HFFc6 (cell line): ENCODE results near the gene TCERG1L. TPM values are rescaled to one million over a fixed set of nuclear protein-coding genes. Genes with fewer than 3 reads are reported as not detected.

ENCODE experiments used
- DNase-seq: peaks from one replicate; pipeline ENCODE4 v3.0.0-alpha.2; 2018
- H3K27ac Mint-ChIP-seq: 2 replicates; pipeline ENCODE4 v1.8.0; 2020; ENCODE audit warnings: mild to moderate bottlenecking, mixed read lengths
- H3K27me3 Mint-ChIP-seq: 2 replicates; pipeline ENCODE4 v1.8.0; 2021; ENCODE audit warnings: mild to moderate bottlenecking, moderate library complexity, mixed read lengths; ENCODE audit not compliant: insufficient read depth
- H3K36me3 Mint-ChIP-seq: 2 replicates; pipeline ENCODE4 v1.8.0; 2021; ENCODE audit warnings: low read depth, mixed read lengths
- H3K4me1 Mint-ChIP-seq: 2 replicates; pipeline ENCODE4 v1.8.0; 2020; ENCODE audit warnings: low read depth, mixed read lengths
- H3K4me3 Mint-ChIP-seq: 2 replicates; pipeline ENCODE4 v1.8.0; 2020; ENCODE audit warnings: mild to moderate bottlenecking, moderate library complexity, mixed read lengths
- H3K9me3 Mint-ChIP-seq: 2 replicates; pipeline ENCODE4 v1.8.0; 2020; ENCODE audit warnings: mild to moderate bottlenecking, mixed read lengths
- CTCF ChIP-seq: fragments of 200-600 bp; sonication (generic); IDR thresholded peaks from 2 replicates; pipeline ENCODE4 v1.5.0; 2021; ENCODE audit warnings: antibody characterized with exemption, mild to moderate bottlenecking
- total RNA-seq, 6 experiments: library from RNA; stranded (reverse); fragmentation: NEBNext Ultra II Directional; extraction: Animal tissue kit (Norgen Biotek cat#: 25700); gene quantifications; 2 replicates in 1 of 6; 3 replicates in 5 of 6; pipeline ENCODE4 v1.2.3, GENCODE V29; 2021

TCERG1L gene
- total RNA-seq, 6 experiments from 2014 or later = 0.09 TPM; not detected in 5

- Mint-ChIP-seq H3K4me1 (no peaks in the 10 kb centered on the region), H3K27ac (no peak overlapping the region), H3K36me3 (peaks cover 14% of the 10 kb centered on the region), H3K9me3 (peaks cover 66% of the 10 kb centered on the region), H3K4me3 (no peak overlapping the region), H3K27me3 (peaks cover 2% of the 10 kb centered on the region)
- DNase-seq = no peak
- TF ChIP-seq CTCF = no peak
Observed at GRCh38 chr10:131144711-131145375, 166.7 kb downstream of the TCERG1L start.

DNA sequence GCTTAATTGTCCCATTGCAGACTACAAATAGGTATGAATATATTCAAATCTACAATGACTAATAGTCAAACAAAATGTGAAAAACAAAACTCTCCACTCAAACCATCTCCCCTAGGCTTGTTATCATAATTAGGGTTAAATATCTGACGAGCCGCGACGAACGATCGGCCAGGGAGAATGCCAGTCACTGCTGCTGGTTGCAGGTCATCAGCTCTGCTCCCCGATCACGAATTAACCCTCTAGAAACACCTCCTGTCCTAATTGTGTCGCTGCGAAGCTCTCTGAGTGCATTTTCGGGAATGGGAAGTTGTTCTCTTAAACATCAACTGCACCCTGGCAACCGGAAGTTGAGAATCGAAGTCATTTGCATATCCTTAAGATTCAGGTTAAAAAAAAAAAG lies 167.3 kb downstream of the TCERG1L start:
- H3K27me3 Mint-ChIP-seq = peaks cover 3% of the 10 kb centered on the region
- H3K4me3 Mint-ChIP-seq = no peak overlapping the region
- no peaks in the 10 kb centered on the region for H3K4me1 Mint-ChIP-seq
- no peak for DNase-seq
- H3K9me3 Mint-ChIP-seq = peaks cover 71% of the 10 kb centered on the region
- TF ChIP-seq CTCF = no peak
- no peak overlapping the region for H3K27ac Mint-ChIP-seq
- H3K36me3 Mint-ChIP-seq = peaks cover 14% of the 10 kb centered on the region

GRCh38 chr10:131143425-131144165 lies 167.9 kb downstream of the TCERG1L start:
- H3K36me3 Mint-ChIP-seq = peaks cover 14% of the 10 kb centered on the region
- H3K4me3 Mint-ChIP-seq = no peak overlapping the region
- TF ChIP-seq CTCF = no peak
- H3K4me1 Mint-ChIP-seq = no peaks in the 10 kb centered on the region
- H3K27ac Mint-ChIP-seq = no peak overlapping the region
- no peak for DNase-seq
- peaks cover 71% of the 10 kb centered on the region for H3K9me3 Mint-ChIP-seq
- peaks cover 3% of the 10 kb centered on the region for H3K27me3 Mint-ChIP-seq

DNA sequence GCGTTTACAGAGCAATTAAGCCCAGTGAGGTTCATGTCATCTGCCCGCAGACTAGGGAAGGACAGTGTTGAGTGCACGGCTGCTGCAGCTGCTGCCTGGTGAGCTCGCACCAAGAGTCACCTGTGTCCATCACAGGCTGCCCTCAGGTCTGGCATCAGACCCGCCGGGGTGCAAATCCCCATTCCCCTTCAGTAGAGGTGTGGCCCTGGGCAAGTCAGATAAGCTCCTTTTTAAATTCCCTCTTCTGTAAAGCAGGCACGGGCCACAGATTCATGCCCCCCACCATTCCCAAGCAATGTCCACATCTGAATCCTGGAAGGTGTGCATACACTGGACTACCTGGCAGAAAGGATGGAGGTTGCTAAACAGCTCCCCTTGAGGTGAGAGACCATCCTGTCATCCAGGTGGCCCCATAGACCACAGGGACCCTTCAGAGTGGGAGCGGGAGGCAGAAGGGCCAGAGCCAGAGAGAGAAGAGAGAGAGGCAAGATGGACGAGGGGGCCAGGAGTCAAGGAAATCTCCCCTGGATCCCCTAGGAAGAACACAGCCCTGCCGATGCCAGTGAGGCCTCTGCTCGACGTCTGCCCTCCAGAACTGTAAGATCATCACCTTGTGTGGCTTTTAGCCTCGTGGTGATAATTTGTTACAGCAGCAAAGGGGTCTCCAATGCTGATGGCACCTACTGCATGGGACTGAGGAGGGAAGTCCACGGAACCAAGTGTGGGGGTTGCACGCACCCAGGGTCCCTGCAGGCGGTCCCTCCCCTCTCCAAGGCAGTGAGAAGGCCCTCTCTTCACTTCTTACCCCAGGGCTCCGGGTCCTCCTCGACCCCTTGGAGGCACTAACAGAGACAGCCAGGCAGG lies 168.8 kb downstream of the TCERG1L start:
- no peak for DNase-seq
- TF ChIP-seq CTCF = no peak
- Mint-ChIP-seq H3K9me3 (peaks cover 71% of the 10 kb centered on the region), H3K27me3 (peaks cover 3% of the 10 kb centered on the region), H3K4me3 (no peak overlapping the region), H3K36me3 (peaks cover 14% of the 10 kb centered on the region; the same call in 1 of the 2 replicates), H3K27ac (no peak overlapping the region), H3K4me1 (no peaks in the 10 kb centered on the region)

DNA sequence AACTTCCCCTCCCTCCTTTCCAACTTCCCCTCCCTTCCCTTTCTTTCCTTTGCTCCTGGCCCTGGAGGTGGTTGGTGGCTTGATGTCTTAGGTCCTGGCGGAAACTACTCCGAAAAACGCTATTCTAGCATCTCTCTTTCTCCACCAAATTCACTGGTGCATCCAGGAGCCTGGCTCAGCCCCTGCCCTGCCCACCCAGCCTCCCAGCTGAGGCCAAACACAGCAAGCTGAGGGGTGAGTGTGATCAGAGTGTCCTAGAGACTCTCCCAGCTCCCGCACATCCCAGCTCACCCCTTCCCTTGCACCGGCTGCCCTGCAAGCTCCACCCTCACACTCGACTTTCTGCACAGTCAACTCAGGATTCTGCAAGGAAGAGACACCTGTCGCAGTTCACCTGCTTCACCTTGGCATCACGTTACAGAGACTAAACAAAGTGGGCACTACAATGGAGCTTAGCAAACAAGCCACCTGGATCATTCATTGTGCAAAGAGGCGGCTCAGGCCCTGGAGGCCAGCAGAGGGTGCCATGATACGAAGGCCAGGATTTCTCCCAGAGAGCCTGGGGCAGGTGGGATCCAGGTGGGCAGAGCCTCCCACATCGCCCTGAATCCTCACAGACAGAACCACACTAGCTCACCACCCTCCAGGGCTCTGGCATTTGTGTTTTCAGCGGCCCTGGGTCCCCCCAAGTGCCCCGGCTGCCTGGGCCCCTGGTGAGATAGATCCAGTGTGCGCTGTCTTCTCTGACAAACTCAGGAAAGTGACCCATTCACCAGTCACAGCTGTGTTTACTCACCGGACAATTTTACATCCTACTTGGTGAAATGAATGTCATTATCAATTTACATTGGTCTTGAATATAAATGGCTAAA lies 169.6 kb downstream of the TCERG1L start:
- Mint-ChIP-seq H3K27ac (no peak overlapping the region), H3K36me3 (peaks cover 13% of the 10 kb centered on the region; the same call in 1 of the 2 replicates), H3K4me1 (no peaks in the 10 kb centered on the region), H3K4me3 (no peak overlapping the region), H3K9me3 (peaks cover 75% of the 10 kb centered on the region), H3K27me3 (peaks cover 3% of the 10 kb centered on the region)
- no peak for DNase-seq
- TF ChIP-seq CTCF = no peak
